Endothelial cell of umbilical vein (primary cell): ENCODE data around the gene MSANTD3. TPM values are rescaled to one million over a fixed set of nuclear protein-coding genes. Genes with fewer than 3 reads are reported as not detected.

Source experiments
- BruUV-seq: library from RNA; stranded (reverse); fragments of 400-500 nt; replicated peaks from 2 replicates; lab custom pipeline; 2021; lab: Mats Ljungman, UMichigan
- CTCF ChIA-PET: fragments of 300-600, 350-600 bp; sonication (Branson Sonifier 250); formaldehyde crosslinking; loops from one replicate; lab custom pipeline; 2021; ENCODE audit warnings: antibody characterized with exemption, inconsistent platforms; lab: Charles Lee
- POLR2A ChIA-PET: fragments of 300-600, 350-600 bp; sonication (Branson Sonifier 250); formaldehyde crosslinking; loops from one replicate; lab custom pipeline; 2021; ENCODE audit warnings: antibody characterized with exemption, inconsistent platforms; lab: Charles Lee
- DNase-seq: peaks from one replicate; pipeline ENCODE4 v3.0.0-alpha.2; 2011; ENCODE audit warnings: low read depth, low spot score
- FAIRE-seq: peaks from 2 replicates; lab custom pipeline; 2011; peaks lifted over from hg19 to GRCh38; lab: Jason Lieb, UNC
- H2AFZ ChIP-seq: 2 replicates; pipeline ENCODE4 v1.6.0; 2012; ENCODE audit warnings: low read depth, low read length, control low read depth, inconsistent platforms
- H3K27ac ChIP-seq: 2 replicates; pipeline ENCODE4 v1.5.1; 2011; ENCODE audit warnings: low read depth, mild to moderate bottlenecking, control low read depth, low read length, moderate library complexity; ENCODE audit not compliant: insufficient read depth
- H3K27me3 ChIP-seq, 2 experiments: 2 replicates each; pipeline versions ENCODE4 v1.6.0 to v1.6.1; 2011; ENCODE audit warnings: low read length in 2 of 2, mixed read lengths in 1 of 2; ENCODE audit not compliant: control insufficient read depth in 2 of 2, insufficient read depth in 2 of 2
- H3K36me3 ChIP-seq, 2 experiments: 2 replicates in 1 of 2; 3 replicates in 1 of 2; pipeline ENCODE4 v1.5.1; 2011; ENCODE audit warnings: low read length in 2 of 2, mild to moderate bottlenecking in 1 of 2, moderate library complexity in 1 of 2; ENCODE audit not compliant: control insufficient read depth in 2 of 2, insufficient read depth in 2 of 2; ENCODE audit errors: extremely low read depth in 1 of 2
- H3K4me1 ChIP-seq: 3 replicates; pipeline ENCODE4 v1.5.1; 2011; ENCODE audit warnings: mild to moderate bottlenecking, low read length; ENCODE audit not compliant: control insufficient read depth, insufficient read depth; ENCODE audit errors: extremely low read depth
- H3K4me2 ChIP-seq: 2 replicates; pipeline ENCODE4 v1.6.1; 2011; ENCODE audit warnings: low read length, control low read depth, mixed read lengths; ENCODE audit not compliant: insufficient read depth
- H3K4me3 ChIP-seq, 3 experiments: fragments of 200-600 bp in 1 of 3; sonication (generic), shearing (Covaris generic) in 1 of 3; replicated peaks in 1 of 3; 2 replicates each; pipeline ENCODE4 v1.5.1; 2011 to 2016; ENCODE audit warnings: control low read depth in 3 of 3, low read length in 3 of 3, mild to moderate bottlenecking in 2 of 3, inconsistent platforms in 1 of 3, low read depth in 1 of 3, moderate library complexity in 1 of 3; ENCODE audit not compliant: insufficient read depth in 1 of 3
- H3K79me2 ChIP-seq: 2 replicates; pipeline ENCODE4 v1.6.0; 2012; ENCODE audit warnings: low read length, inconsistent platforms; ENCODE audit not compliant: control insufficient read depth, insufficient read depth
- H3K9ac ChIP-seq: replicated peaks from 2 replicates; pipeline ENCODE3; 2011; ENCODE audit warnings: low read length, control low read depth; ENCODE audit not compliant: insufficient read depth; ENCODE audit errors: extremely low read depth
- H3K9me1 ChIP-seq: replicated peaks from 3 replicates; pipeline ENCODE4 v1.6.0; 2011; ENCODE audit warnings: mild to moderate bottlenecking, low read length; ENCODE audit not compliant: control insufficient read depth, insufficient read depth; ENCODE audit errors: extremely low read depth
- H3K9me3 ChIP-seq: replicated peaks from 2 replicates; pipeline ENCODE4 v1.5.1; 2012; ENCODE audit warnings: low read length, inconsistent platforms; ENCODE audit not compliant: control insufficient read depth, insufficient read depth
- H4K20me1 ChIP-seq: replicated peaks from 2 replicates; pipeline ENCODE3; 2011; ENCODE audit warnings: mild to moderate bottlenecking, low read length; ENCODE audit not compliant: control insufficient read depth, insufficient read depth; ENCODE audit errors: extremely low read depth
- CTCF ChIP-seq, 2 donors: IDR thresholded peaks; 1 replicate in 1 of 2; 2 replicates in 1 of 2; pipeline ENCODE4 v1.5.1; 2011; ENCODE audit warnings: low read length in 2 of 2, mild to moderate bottlenecking in 2 of 2, moderate library complexity in 2 of 2, control low read depth in 1 of 2, inconsistent platforms in 1 of 2, low read depth in 1 of 2; ENCODE audit not compliant: insufficient read depth in 1 of 2; ENCODE audit errors: extremely low read depth in 1 of 2
- EZH2 ChIP-seq: IDR thresholded peaks from 2 replicates; pipeline ENCODE4 v1.6.1; 2012; ENCODE audit warnings: borderline replicate concordance, low read depth, mild to moderate bottlenecking, moderate library complexity, low read length, inconsistent platforms; ENCODE audit not compliant: severe bottlenecking
- FOS ChIP-seq: IDR thresholded peaks from 2 replicates; pipeline ENCODE4 v1.6.1; 2011; ENCODE audit warnings: mild to moderate bottlenecking, low read length, moderate library complexity, borderline replicate concordance; ENCODE audit not compliant: insufficient read depth
- GATA2 ChIP-seq: IDR thresholded peaks from 2 replicates; pipeline ENCODE4 v1.7.0; 2011; ENCODE audit warnings: low read depth, mild to moderate bottlenecking, moderate library complexity, mixed read lengths, low read length; ENCODE audit not compliant: insufficient read length, insufficient read depth
- JUN ChIP-seq: IDR thresholded peaks from 2 replicates; pipeline ENCODE4 v1.6.1; 2011; ENCODE audit warnings: borderline replicate concordance, low read depth; ENCODE audit not compliant: insufficient read length, insufficient read depth
- MAX ChIP-seq: IDR thresholded peaks from 2 replicates; pipeline ENCODE4 v1.6.1; 2011; ENCODE audit not compliant: insufficient read depth, insufficient read length
- MYC ChIP-seq: IDR thresholded peaks from one replicate; pipeline ENCODE4 v1.6.1; 2011; ENCODE audit warnings: mild to moderate bottlenecking, low read depth, low read length
- POLR2A ChIP-seq: IDR thresholded peaks from 2 replicates; pipeline ENCODE4 v1.6.1; 2012; ENCODE audit warnings: low read depth, mild to moderate bottlenecking, control low read depth, low read length
- POLR2AphosphoS5 ChIP-seq: IDR thresholded peaks from 2 replicates; pipeline ENCODE4 v1.6.1; 2012; ENCODE audit warnings: low read depth, mild to moderate bottlenecking, control low read depth, low read length, moderate library complexity; ENCODE audit not compliant: insufficient read depth
- dilution Hi-C: fragments of 300-500 bp; cut with MboI; formaldehyde crosslinking; loops from one replicate; pipeline ENCODE4 v1.15.0; 2019; ENCODE audit warnings: low sequenced_read_pairs; ENCODE audit not compliant: extremely low pct_ligation_motif_present
- intact Hi-C: fragments of 100-400 bp; cut with micrococcal nuclease; formaldehyde crosslinking; loops from one replicate; pipeline ENCODE4 v1.10.0; 2022
- polyA plus RNA-seq, 4 experiments: library from polyadenylated mRNA; depleted of rRNA in 3 of 4; stranded (reverse) in 3 of 4; unstranded in 1 of 4; fragments of >200 nt; gene quantifications; 2 replicates each; pipeline versions ENCODE4 v1.2.1 to v1.2.3, GENCODE V29; 2011 to 2012; ENCODE audit warnings: missing spikeins in 1 of 4
- total RNA-seq: library from RNA; stranded (reverse); gene quantifications from 2 replicates; pipeline ENCODE4 v1.2.3, GENCODE V29; 2021

Gene MSANTD3
- total and polyA plus RNA-seq, 2 donors (not counting 3 experiments of a cell fraction or from before 2014, with no cell fraction given): 31.3 to 88.5 TPM

DNA sequence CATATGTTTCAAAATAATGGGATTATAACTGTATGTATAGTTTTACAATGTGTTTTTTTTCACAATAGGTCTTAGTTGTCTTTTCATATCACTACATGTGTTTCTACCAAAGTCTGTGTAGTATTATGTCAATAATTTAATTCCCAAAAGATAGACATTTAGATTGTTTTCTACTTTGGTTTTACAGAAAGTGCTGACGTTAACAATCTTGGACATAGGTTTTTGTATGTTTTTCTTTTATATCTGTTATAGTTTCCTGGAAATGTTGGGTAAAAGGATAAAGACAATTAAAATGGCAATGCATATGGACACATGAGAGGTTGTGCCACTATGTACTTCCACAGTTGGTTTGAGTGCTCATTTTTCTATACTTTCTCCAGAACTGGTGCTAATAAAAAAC, 61.2 kb downstream of the MSANTD3 start:
- BruUV-seq: no TSS peak
- no peak for TF ChIP-seq POLR2AphosphoS5
- TF ChIP-seq MYC: no peak
- no peak for TF ChIP-seq CTCF (IDR thresholded peaks at IDR 0.05; ENCODE audit: extremely low read depth in 1 of 2, insufficient read depth in 1 of 2, low read depth in 1 of 2, low read length in 2 of 2)
- no peak for TF ChIP-seq EZH2
- no peak for TF ChIP-seq MAX
- TF ChIP-seq FOS: no peak
- TF ChIP-seq POLR2A: no peak
- TF ChIP-seq JUN: no peak
- TF ChIP-seq GATA2: no peak
- H3K4me3 ChIP-seq: no peak overlapping the region
- intact Hi-C loops: no loop called here
- H4K20me1 ChIP-seq: no peaks in the 10 kb centered on the region
- ChIA-PET CTCF (no interaction called here), POLR2A (no interaction called here)
- H3K9me3 ChIP-seq: no peaks in the 10 kb centered on the region
- no peaks in the 10 kb centered on the region for H3K27me3 ChIP-seq
- H3K4me2 ChIP-seq: no peak overlapping the region
- no peak overlapping the region for H2AFZ ChIP-seq
- H3K9ac ChIP-seq: no peak overlapping the region
- no peaks in the 10 kb centered on the region for H3K79me2 ChIP-seq
- FAIRE-seq (no peak), DNase-seq (no peak)
- H3K4me1 ChIP-seq: no peaks in the 10 kb centered on the region
- no peaks in the 10 kb centered on the region for H3K36me3 ChIP-seq
- no peaks in the 10 kb centered on the region for H3K9me1 ChIP-seq
- no peak overlapping the region for H3K27ac ChIP-seq
- dilution Hi-C loops: no loop called here
